T-helper 17 cell (primary cell): Measurements from ENCODE around the gene NRXN2. TPM values are rescaled to one million over a fixed set of nuclear protein-coding genes. Genes with fewer than 3 reads are reported as not detected.

Source experiments
- ATAC-seq: fragments of 150-1000 bp; cut with Tn5 transposase; 2 replicates; pipeline ENCODE4 v1.10.0; 2021; ENCODE audit warnings: mild to moderate bottlenecking, moderate library complexity
- DNase-seq, 3 donors: peaks; one replicate each; pipeline versions ENCODE4 v3.0.0 to v3.0.0-alpha.2; 2020 to 2021
- H3K9me3 ChIP-seq: one replicate; pipeline ENCODE4 v1.7.0; 2013; ENCODE audit warnings: low read length, mild to moderate bottlenecking; ENCODE audit not compliant: control insufficient read depth, poor library complexity, severe bottlenecking
- H3K27ac Mint-ChIP-seq: one replicate; pipeline ENCODE4 v1.8.0; 2022; ENCODE audit warnings: mild to moderate bottlenecking, moderate library complexity, mixed read lengths
- H3K27me3 Mint-ChIP-seq: one replicate; pipeline ENCODE4 v1.8.0; 2022; ENCODE audit warnings: mixed read lengths
- H3K36me3 Mint-ChIP-seq: one replicate; pipeline ENCODE4 v1.8.0; 2022; ENCODE audit warnings: low read depth, mixed read lengths
- H3K4me1 Mint-ChIP-seq: one replicate; pipeline ENCODE4 v1.8.0; 2022; ENCODE audit warnings: mild to moderate bottlenecking, mixed read lengths
- H3K4me3 Mint-ChIP-seq: one replicate; pipeline ENCODE4 v1.8.0; 2022; ENCODE audit warnings: mild to moderate bottlenecking, moderate library complexity, mixed read lengths
- total RNA-seq, 4 donors: library from RNA in 2 of 4; stranded (reverse) in 2 of 4; gene quantifications; one replicate each; pipeline ENCODE4 v1.2.3 and lab custom pipeline; 2022 to 2026

Gene NRXN2
- total RNA-seq, 2 donors from 2014 or later, result 0.21 to 0.32 TPM

DNA sequence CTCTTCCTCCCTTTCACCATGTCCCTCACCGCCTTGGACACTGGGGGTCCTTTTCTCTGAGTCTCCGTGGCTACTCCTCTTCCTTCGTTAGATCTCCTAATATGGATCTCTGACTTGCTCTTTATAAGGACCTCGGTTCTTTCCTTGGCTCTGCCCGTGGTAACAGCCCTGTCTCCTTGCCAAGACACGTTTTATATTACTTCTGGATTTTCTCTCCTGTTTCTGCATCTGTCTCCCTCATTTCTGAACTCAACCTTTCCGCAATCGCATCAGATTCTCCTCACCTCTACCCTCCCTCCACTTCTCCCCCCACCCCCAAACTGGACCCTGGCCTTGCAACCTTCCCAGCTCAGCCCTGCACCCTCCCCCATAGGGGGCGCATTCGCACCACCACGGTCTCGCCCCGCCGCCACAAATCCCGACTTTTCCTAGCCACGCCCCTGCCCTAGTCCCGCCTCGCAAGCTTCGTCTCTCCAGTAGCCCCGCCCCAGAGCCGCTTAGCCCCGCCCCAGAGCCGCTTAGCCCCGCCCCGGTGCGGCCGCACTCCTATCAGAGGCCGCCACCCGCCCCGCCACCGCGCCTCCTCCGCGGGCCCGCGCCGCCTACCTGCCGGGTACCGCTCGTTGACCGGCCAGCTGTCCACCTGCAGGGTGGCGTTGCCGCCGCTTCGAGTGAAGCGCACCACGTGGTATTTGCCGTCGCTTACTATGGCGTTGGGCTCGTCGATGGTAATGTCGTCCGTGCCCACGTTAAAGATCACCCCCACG lies 93.0 kb downstream of the NRXN2 start:
- peaks cover 33% of the 10 kb centered on the region for H3K27me3 Mint-ChIP-seq
- DNase-seq (no peak), ATAC-seq (no peak)
- peaks cover 10% of the 10 kb centered on the region for H3K36me3 Mint-ChIP-seq
- H3K4me1 Mint-ChIP-seq, result peaks cover 22% of the 10 kb centered on the region
- no peak overlapping the region for H3K4me3 Mint-ChIP-seq
- H3K27ac Mint-ChIP-seq, result no peak overlapping the region
- no peaks in the 10 kb centered on the region for H3K9me3 ChIP-seq

DNA sequence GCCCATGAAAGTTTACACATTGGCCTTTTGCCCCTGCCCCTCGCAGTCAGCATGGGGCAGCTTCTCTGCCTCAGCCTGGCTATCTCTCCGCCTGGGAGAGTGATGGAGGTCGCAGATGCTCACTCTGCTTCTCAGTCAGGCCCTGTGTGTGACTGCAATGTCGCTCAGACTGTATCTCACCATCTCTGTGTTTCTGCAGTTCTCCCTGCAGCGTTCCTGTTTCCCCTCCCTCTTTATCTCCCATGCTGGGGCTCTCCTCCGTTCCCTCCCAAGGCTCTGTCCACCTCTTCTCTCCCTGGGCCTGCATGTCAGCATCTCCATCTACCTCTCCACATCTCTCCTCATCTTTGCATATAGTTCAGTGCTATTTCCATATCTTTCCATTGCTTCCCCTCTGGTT lies 93.9 kb downstream of the NRXN2 start:
- ATAC-seq, result no peak
- no peak for DNase-seq
- peaks cover 24% of the 10 kb centered on the region for H3K27me3 Mint-ChIP-seq
- H3K4me3 Mint-ChIP-seq, result no peak overlapping the region
- H3K4me1 Mint-ChIP-seq, result peaks cover 16% of the 10 kb centered on the region
- H3K27ac Mint-ChIP-seq, result no peak overlapping the region
- peaks cover 2% of the 10 kb centered on the region for H3K36me3 Mint-ChIP-seq
- no peaks in the 10 kb centered on the region for H3K9me3 ChIP-seq

DNA sequence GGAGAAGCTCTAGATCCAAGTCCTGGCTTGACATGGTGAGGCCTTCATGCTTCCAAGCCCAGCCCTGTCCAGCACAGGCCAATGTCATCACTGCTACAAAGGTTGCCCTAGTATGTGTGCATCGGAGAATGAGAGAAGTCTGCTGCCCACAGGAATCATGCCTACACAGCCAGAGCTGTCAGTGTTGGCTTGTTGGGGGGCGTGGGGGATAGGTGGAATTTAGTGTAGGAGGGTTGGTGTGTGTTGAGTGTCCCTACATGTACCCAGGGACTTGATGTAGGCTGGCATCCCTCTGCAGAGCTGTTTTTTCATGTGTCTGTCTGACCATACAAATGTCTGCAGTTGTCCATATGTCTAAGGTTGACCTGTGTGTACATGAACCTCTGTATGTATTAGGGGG lies 94.4 kb downstream of the NRXN2 start:
- Mint-ChIP-seq H3K27me3 (peaks cover 19% of the 10 kb centered on the region), H3K27ac (no peak overlapping the region), H3K4me3 (no peak overlapping the region), H3K36me3 (no peaks in the 10 kb centered on the region), H3K4me1 (peaks cover 11% of the 10 kb centered on the region)
- no peaks in the 10 kb centered on the region for H3K9me3 ChIP-seq
- no peak for ATAC-seq
- DNase-seq, result no peak

DNA sequence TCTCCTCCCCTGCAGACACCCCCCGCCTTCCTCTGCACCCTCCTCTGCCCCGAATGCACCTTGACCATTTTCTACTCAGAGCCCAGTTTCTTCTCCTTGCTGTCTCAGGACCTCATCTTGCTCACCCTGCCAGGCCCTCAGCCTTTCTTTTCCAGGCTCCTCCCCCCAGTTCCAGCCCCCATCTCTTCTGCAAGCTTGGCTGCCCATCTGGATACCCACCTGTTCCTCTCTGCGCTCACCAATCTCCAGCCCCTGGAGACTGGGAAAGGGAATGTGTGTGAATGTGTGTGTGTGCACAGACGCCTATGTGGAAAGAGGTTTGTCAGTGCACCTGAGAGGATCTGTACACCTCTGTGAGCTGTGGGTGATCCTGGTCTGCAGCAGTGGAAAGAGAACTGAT lies 95.6 kb downstream of the NRXN2 start:
- H3K9me3 ChIP-seq, result no peaks in the 10 kb centered on the region
- DNase-seq (no peak), ATAC-seq (no peak)
- H3K27ac Mint-ChIP-seq, result no peak overlapping the region
- H3K27me3 Mint-ChIP-seq, result peaks cover 18% of the 10 kb centered on the region
- no peak overlapping the region for H3K4me3 Mint-ChIP-seq
- H3K4me1 Mint-ChIP-seq, result peaks cover 9% of the 10 kb centered on the region
- H3K36me3 Mint-ChIP-seq, result no peaks in the 10 kb centered on the region

DNA sequence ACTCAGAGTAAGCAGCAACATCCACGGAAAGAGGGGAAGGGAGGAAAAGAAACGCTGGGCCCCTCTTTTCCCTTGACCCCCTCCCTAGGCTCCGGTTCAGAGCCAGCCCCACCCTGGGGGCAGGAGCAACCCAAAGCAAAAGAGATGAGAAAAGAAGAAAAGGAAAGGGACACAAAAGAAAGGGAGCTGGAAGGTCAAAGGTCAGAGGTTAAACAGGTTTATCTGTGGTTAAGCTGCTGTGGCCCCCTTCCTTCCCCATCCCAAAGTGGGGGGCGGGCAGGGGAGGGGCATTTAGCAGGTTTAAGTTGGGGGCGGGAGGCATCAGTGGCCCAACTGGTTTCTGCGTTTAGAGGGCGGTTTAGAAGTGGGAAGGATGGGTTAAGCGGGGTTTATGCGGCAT lies 96.4 kb downstream of the NRXN2 start:
- Mint-ChIP-seq H3K27ac (no peak overlapping the region), H3K4me3 (no peak overlapping the region), H3K4me1 (peaks cover 9% of the 10 kb centered on the region), H3K36me3 (no peaks in the 10 kb centered on the region), H3K27me3 (peaks cover 10% of the 10 kb centered on the region)
- no peaks in the 10 kb centered on the region for H3K9me3 ChIP-seq
- DNase-seq, result no peak
- ATAC-seq, result no peak

DNA sequence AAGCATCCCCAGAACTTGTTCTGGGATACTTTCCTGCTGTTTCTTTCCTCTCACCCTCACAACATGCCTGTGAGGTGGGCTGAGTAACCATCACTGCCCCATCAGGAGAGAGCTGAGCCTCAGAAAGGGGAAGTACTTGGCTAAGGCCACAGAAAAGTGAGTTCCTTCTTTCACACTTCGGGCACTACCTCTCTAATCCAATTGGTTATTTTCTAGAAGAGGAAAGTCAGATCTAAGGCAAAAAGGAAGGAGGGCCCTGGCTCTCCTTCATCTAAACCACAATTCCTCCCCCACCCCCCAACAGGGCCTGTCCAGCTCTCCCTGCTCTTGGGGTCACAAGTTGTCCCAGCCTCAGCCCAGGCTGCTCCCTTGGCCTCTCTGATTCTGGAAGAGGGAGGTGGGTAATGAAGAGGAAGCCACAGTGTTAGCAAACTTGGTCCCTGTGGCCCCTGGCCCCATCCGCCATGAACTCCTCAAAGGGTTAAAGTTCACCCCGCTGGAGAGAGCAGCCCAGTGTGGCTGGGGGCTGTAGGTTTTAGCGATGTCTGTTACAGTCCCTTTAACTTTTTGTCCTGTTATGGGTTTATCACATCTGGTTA lies 98.0 kb downstream of the NRXN2 start:
- H3K36me3 Mint-ChIP-seq, result no peaks in the 10 kb centered on the region
- ATAC-seq (peak; percentile 56), DNase-seq (no peak)
- peaks cover 7% of the 10 kb centered on the region for H3K27me3 Mint-ChIP-seq
- H3K4me1 Mint-ChIP-seq, result peaks cover 14% of the 10 kb centered on the region
- H3K9me3 ChIP-seq, result no peaks in the 10 kb centered on the region
- H3K4me3 Mint-ChIP-seq, result no peak overlapping the region
- no peak overlapping the region for H3K27ac Mint-ChIP-seq

DNA sequence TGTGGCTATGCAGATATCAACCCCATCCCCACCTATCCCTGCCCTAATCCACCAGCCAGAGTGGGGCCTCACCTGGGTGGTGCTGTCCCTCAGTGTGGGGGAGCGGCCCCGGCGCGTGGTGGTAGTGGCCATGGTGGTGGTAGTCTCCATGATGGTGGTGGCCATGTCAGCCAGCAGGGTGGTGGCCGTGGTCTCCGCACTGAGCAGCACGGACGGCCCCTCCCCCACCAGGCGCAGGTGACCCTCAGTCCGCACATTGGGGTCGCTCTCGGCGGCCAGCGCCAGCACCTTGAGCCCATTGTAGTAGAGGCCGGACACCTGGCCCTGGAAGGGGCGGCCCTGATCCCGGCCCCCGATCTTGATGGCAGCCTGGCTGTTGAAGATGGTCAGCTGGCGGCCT lies 100.3 kb downstream of the NRXN2 start:
- DNase-seq (no peak), ATAC-seq (no peak)
- H3K4me1 Mint-ChIP-seq, result peaks cover 9% of the 10 kb centered on the region
- no peak overlapping the region for H3K4me3 Mint-ChIP-seq
- no peaks in the 10 kb centered on the region for H3K36me3 Mint-ChIP-seq
- H3K27me3 Mint-ChIP-seq, result no peaks in the 10 kb centered on the region
- H3K27ac Mint-ChIP-seq, result no peak overlapping the region
- H3K9me3 ChIP-seq, result no peaks in the 10 kb centered on the region

DNA sequence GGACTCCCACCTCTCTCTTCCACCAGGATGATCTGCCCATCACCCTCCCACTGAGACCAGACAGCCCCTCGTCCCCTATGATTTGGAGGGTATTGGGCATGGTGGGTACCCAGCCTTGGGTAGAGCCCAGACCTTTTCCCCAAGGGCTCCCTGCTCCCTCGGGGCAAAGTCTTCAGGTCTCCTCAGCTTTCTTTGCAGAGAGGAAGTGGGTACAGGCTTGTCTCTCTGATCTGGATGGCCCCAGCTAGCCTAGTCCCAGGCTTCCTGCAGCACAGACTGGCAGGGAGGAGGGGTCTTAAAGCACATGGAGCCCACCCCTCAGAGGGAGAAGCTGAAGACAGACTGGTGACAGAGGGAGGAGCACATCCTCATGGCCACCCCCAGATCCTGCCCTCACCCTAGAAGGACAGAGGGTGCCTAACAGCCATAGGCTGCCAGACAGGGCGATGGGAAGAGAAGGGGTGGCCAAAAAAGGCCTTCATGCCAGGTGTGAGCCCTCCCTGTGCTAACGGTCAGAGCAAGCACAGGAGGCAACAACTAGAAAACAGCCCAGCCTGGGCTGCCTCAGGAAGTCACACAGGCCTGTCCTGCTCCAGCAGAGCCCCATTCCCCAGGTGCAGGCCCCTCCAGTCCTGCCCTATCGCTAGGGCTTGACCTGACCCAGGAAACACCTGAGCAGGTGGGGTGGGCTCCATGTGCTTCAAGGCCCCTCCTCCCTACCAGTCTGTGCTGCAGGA lies 101.5 kb downstream of the NRXN2 start:
- H3K36me3 Mint-ChIP-seq, result no peaks in the 10 kb centered on the region
- H3K27ac Mint-ChIP-seq, result no peak overlapping the region
- no peak overlapping the region for H3K4me3 Mint-ChIP-seq

DNA sequence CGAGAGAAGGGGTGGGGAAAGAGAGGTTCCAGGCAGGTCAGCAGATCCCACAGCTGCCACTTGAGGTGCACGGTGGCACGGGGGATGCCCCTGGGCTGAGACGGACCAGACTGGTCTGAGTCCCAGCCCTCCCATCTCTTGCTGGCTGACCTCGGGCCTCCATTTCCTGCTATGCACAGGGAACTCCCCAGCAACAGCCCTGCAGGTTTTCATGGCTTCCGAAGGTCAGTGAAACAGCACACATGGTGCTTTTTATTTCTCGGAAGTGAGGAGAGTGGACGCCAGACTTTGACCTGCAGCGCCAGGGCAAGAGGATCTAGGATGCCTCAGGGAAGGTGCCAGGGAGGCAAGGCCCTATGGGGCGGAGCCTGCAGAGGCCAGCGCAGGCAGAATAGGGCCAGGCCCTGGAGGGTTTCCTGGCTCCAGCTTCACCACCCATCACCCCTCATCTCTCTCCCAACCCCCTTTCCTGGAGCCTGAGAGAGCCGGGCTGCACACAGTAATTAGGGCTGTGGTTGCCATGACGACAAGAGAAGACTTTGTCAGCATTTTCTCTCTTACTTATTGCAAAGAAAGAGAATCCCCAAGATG lies 102.5 kb downstream of the NRXN2 start:
- no peak overlapping the region for H3K27ac Mint-ChIP-seq
- peaks cover 7% of the 10 kb centered on the region for H3K4me1 Mint-ChIP-seq
- no peaks in the 10 kb centered on the region for H3K36me3 Mint-ChIP-seq
- DNase-seq, result no peak
- H3K27me3 Mint-ChIP-seq, result no peaks in the 10 kb centered on the region
- H3K9me3 ChIP-seq, result no peaks in the 10 kb centered on the region
- peak overlapping the region; percentile 50 for H3K4me3 Mint-ChIP-seq
- no peak for ATAC-seq

More for the DNA sequence above, 101.5 kb downstream of the NRXN2 start:
- no peaks in the 10 kb centered on the region for H3K27me3 Mint-ChIP-seq
- ATAC-seq, result no peak
- H3K9me3 ChIP-seq, result no peaks in the 10 kb centered on the region
- DNase-seq, result no peak
- peaks cover 7% of the 10 kb centered on the region for H3K4me1 Mint-ChIP-seq

DNA sequence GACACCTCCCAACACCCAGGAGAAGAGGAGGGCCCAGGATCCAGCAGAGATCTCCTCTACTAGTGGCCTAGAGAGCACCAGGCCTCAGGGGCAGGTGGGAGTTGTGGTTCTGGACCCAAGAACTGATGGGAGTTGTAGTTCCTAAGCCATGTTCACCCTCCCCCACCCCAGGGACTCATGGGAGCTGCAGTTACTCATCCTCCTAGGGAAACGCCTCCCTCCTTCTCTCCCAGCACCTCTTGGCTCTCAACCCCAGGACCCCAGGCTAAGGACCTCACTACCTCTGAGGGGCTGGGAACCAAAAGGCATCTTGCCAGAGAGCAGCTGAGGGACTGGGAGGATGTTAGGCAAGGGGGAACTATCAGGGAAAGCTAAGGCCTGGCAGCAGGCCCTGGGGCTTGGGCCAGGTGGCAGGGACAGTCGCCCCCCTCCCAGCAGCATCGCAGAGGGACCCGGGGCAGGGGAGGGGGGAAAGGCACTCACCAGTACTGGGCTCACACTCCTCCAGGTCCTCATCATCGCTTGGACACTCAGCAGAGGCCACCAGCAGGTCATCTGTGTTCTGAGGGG lies 103.1 kb downstream of the NRXN2 start:
- Mint-ChIP-seq H3K27me3 (no peaks in the 10 kb centered on the region), H3K27ac (no peak overlapping the region), H3K4me1 (peaks cover 7% of the 10 kb centered on the region), H3K4me3 (no peak overlapping the region), H3K36me3 (no peaks in the 10 kb centered on the region)
- no peak for ATAC-seq
- no peaks in the 10 kb centered on the region for H3K9me3 ChIP-seq
- no peak for DNase-seq

DNA sequence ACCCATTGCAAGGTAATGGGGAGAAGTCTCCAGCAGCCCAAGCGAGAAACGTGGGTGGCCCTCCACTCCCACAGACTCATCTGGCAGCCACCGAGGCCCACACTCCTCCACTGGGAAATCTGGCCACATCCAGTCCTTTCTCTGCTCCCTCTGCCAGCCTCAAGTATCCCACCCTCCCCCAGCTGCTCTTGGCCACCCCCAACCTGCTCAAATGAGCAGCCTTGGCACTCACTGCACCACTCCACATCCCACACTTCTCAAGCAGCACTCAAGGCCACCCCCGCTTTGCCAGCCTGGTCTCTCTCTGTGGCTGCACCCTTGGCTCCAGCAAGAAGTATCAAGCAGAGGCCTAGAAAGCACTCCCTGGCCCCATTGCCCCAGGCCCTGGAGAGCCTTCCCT lies 103.8 kb downstream of the NRXN2 start:
- H3K4me3 Mint-ChIP-seq, result no peak overlapping the region
- peaks cover 7% of the 10 kb centered on the region for H3K4me1 Mint-ChIP-seq
- no peak overlapping the region for H3K27ac Mint-ChIP-seq
- H3K36me3 Mint-ChIP-seq, result no peaks in the 10 kb centered on the region
- no peaks in the 10 kb centered on the region for H3K27me3 Mint-ChIP-seq
- no peaks in the 10 kb centered on the region for H3K9me3 ChIP-seq
- ATAC-seq (no peak), DNase-seq (no peak)

DNA sequence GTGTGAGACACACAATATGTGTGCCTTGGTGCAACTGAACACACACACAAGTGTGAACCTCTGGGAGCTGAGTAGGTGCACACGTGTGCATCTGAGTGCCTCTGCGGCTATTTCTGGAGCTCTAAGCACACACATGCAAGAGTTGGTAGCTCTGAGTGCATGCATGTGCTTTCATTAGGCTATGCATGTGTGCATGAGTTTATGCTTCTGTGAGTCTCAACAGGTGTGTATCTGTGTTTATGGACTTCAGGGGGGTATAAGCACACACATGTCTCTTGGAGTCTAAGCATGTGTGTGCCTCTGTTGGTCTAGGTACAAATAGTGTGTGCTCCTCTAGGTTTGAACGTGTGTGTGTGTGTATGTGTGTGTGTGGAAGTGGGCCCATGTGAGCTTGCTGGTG lies 106.2 kb downstream of the NRXN2 start:
- Mint-ChIP-seq H3K36me3 (no peaks in the 10 kb centered on the region), H3K27ac (no peak overlapping the region), H3K4me3 (no peak overlapping the region), H3K4me1 (peaks cover 16% of the 10 kb centered on the region), H3K27me3 (peaks cover 8% of the 10 kb centered on the region)
- no peak for ATAC-seq
- no peaks in the 10 kb centered on the region for H3K9me3 ChIP-seq
- no peak for DNase-seq

DNA sequence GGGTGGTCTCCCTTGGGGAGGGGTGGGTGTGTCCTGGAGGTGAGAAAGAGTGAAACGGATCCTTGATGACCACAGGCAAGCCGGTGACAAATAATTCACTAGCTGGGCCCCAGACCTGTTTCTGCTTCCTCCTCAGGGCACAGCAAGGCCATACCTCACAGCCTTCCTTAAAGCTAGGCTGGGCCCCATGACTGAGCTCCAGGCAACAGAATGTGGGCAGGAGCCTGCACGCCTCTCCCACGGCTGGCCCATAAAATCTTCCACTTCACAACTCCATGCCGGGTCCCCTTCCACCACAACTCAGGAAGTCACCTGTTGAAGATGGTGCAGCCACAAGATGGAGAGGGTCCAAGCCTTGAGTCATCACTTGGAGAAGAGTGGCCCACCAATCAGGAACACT lies 108.1 kb downstream of the NRXN2 start:
- peaks cover 16% of the 10 kb centered on the region for H3K4me1 Mint-ChIP-seq
- no peak overlapping the region for H3K4me3 Mint-ChIP-seq
- ATAC-seq (no peak), DNase-seq (no peak)
- no peaks in the 10 kb centered on the region for H3K9me3 ChIP-seq
- H3K36me3 Mint-ChIP-seq, result no peaks in the 10 kb centered on the region
- peaks cover 8% of the 10 kb centered on the region for H3K27me3 Mint-ChIP-seq
- no peak overlapping the region for H3K27ac Mint-ChIP-seq
